HG03354 (cell line): ENCODE data around the gene WBP1.
A peak's percentile ranks its signal among the peaks of the same experiment; 100 is the strongest.
"Not testable (repeated sequence)": the region's sequence is repeated elsewhere in the genome, so short reads cannot be mapped to it uniquely, and the experiment has no call there.

ENCODE experiments used
- ATAC-seq: cut with Tn5 transposase; IDR thresholded peaks from one replicate; pipeline ENCODE4 v1.9.1; 2021; ENCODE audit warnings: mild to moderate bottlenecking; ENCODE audit not compliant: unreplicated experiment, poor library complexity, severe bottlenecking

Gene WBP1

GRCh38 chr2:74426181-74426758 lies 32.0 kb upstream of the WBP1 start:
- no peak for ATAC-seq

GRCh38 chr2:74427551-74427950 lies 30.7 kb upstream of the WBP1 start:
- no peak for ATAC-seq

- ATAC-seq = no peak
These were observed 29.6 kb upstream of the WBP1 start for GRCh38 chr2:74428675-74429074.

- no peak for ATAC-seq
These were observed 28.5 kb upstream of the WBP1 start for GRCh38 chr2:74429487-74430451.

- ATAC-seq = no peak
These were observed 27.7 kb upstream of the WBP1 start for GRCh38 chr2:74430502-74430901.

- no peak for ATAC-seq
These were observed 22.0 kb upstream of the WBP1 start for GRCh38 chr2:74436111-74436805.

- no peak for ATAC-seq
These were observed 21.2 kb upstream of the WBP1 start for GRCh38 chr2:74436848-74437695.

GRCh38 chr2:74438248-74438647 lies 20.0 kb upstream of the WBP1 start:
- no peak for ATAC-seq

- ATAC-seq = no peak
These were observed 18.9 kb upstream of the WBP1 start for GRCh38 chr2:74439373-74439772.

GRCh38 chr2:74439803-74440377 lies 18.3 kb upstream of the WBP1 start:
- no peak for ATAC-seq

- ATAC-seq = peak; percentile 89
These were observed 17.7 kb upstream of the WBP1 start for GRCh38 chr2:74440378-74441169.

GRCh38 chr2:74441170-74441689 lies 17.0 kb upstream of the WBP1 start:
- no peak for ATAC-seq

- ATAC-seq = peak; percentile 40
These were observed 16.4 kb upstream of the WBP1 start, which contains the start of gene RTKN for GRCh38 chr2:74441690-74442482. RTKN (minus strand) TSS chr2:74441937; CDS start chr2:74441816, 121 bp downstream.

GRCh38 chr2:74442483-74443297 lies 15.5 kb upstream of the WBP1 start:
- not testable (repeated sequence) for ATAC-seq

- no peak for ATAC-seq
These were observed 13.5 kb upstream of the WBP1 start for GRCh38 chr2:74444498-74445318.
